AG04449 (cell line): ENCODE data around the gene PARVG.

Experiments used
- CTCF ChIA-PET: fragments of 350-600 bp; formaldehyde crosslinking; extraction: SDS; loops from one replicate; lab custom pipeline; 2021; ENCODE audit warnings: antibody characterized with exemption; lab: Yijun Ruan, JAX
- POLR2A ChIA-PET: fragments of 400-600, 350-600 bp; formaldehyde crosslinking; extraction: SDS; loops from one replicate; lab custom pipeline; 2020; ENCODE audit warnings: antibody characterized with exemption, inconsistent platforms; lab: Yijun Ruan, JAX
- DNase-seq: peaks from one replicate; pipeline ENCODE4 v3.0.0-alpha.2; 2010; ENCODE audit warnings: low read depth, low spot score
- H3K4me3 ChIP-seq: 2 replicates; pipeline ENCODE4 v1.5.1; 2011; ENCODE audit warnings: low read depth, mild to moderate bottlenecking, control low read depth, low read length
- TF ChIP-seq, protein P1 (sequence below): IDR thresholded peaks from one replicate; pipeline ENCODE4 v1.5.1; 2011; ENCODE audit warnings: mild to moderate bottlenecking, moderate library complexity, low read length, control low read depth, inconsistent platforms; ENCODE audit not compliant: insufficient read depth; ENCODE audit errors: missing control alignments

The PARVG gene

DNA sequence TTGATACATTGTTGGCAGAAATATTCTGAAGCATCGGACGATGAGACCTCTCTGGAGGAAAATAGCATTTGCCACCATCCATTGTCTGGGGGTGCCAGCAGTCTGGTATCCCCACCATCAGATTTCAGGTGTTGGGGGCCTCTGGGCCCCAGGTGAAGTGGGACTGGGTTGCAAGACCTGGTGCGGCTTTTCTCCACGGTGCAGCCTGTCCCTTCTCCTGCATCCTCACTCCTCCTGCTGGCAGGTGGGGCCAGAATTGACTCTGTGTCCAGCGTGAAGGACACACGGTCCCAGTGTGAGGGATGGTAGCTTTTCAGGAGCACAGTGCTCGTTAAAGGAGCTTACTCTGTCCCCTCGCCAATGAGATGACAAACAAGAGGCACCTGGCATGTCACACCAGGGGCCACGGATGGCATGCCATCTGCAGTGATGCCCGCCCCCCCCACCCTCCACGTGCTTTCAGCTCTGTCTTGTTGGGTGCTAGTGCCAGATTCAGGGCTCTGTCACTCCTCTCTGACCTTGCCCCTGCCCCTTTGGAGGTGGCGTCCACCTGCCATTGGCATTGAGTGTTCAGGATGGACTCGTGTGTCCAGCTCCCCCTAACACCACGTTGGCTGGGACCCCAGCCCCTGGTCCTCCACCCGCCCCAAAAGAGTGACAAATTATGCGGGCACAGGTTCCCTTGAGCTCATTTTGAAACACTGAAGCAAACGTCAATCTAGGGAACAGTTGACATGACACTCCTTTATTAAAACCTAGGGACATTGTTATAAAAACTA is 62.4 kb downstream of the PARVG start:
- ChIA-PET CTCF (no interaction called here), POLR2A (no interaction called here)
- DNase-seq: no peak
- TF ChIP-seq, protein P1, sequence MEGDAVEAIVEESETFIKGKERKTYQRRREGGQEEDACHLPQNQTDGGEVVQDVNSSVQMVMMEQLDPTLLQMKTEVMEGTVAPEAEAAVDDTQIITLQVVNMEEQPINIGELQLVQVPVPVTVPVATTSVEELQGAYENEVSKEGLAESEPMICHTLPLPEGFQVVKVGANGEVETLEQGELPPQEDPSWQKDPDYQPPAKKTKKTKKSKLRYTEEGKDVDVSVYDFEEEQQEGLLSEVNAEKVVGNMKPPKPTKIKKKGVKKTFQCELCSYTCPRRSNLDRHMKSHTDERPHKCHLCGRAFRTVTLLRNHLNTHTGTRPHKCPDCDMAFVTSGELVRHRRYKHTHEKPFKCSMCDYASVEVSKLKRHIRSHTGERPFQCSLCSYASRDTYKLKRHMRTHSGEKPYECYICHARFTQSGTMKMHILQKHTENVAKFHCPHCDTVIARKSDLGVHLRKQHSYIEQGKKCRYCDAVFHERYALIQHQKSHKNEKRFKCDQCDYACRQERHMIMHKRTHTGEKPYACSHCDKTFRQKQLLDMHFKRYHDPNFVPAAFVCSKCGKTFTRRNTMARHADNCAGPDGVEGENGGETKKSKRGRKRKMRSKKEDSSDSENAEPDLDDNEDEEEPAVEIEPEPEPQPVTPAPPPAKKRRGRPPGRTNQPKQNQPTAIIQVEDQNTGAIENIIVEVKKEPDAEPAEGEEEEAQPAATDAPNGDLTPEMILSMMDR: no peak
- no peak overlapping the region for H3K4me3 ChIP-seq

- TF ChIP-seq, protein P1: no peak
- CTCF ChIA-PET: no interaction called here
- no peak for DNase-seq
- H3K4me3 ChIP-seq: no peak overlapping the region
- POLR2A ChIA-PET: no interaction called here
These were observed 63.0 kb downstream of the PARVG start for GRCh38 chr22:44243761-44244160.

GRCh38 chr22:44244265-44244822 is 63.6 kb downstream of the PARVG start:
- TF ChIP-seq, protein P1: no peak
- CTCF ChIA-PET: no interaction called here
- H3K4me3 ChIP-seq: no peak overlapping the region
- DNase-seq: no peak
- POLR2A ChIA-PET: no interaction called here

GRCh38 chr22:44245438-44245837 is 64.7 kb downstream of the PARVG start:
- DNase-seq: no peak
- no peak overlapping the region for H3K4me3 ChIP-seq
- CTCF ChIA-PET: no interaction called here
- TF ChIP-seq, protein P1: no peak
- POLR2A ChIA-PET: no interaction called here

DNA sequence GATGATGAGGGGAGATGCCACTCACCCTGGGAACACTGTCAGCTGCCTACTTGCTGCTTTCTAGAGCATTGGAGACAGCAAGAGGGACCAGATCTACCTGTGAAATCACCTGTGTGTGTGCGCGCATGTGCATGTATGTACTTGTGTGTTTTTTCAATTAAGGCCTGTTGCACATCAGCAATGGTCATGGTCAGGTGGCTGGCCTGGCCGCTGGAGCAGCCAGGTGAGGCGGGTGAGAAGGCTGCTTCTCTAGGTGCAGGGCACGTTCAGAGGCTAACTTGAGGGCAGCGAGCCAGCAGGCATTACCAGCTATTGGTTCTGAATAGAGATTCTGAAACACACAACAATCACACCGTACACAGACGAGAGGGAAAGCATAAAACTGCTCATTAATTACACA is 65.1 kb downstream of the PARVG start:
- no peak overlapping the region for H3K4me3 ChIP-seq
- ChIA-PET POLR2A (no interaction called here), CTCF (no interaction called here)
- no peak for DNase-seq
- TF ChIP-seq, protein P1: no peak

- CTCF ChIA-PET: no interaction called here
- POLR2A ChIA-PET: no interaction called here
- no peak overlapping the region for H3K4me3 ChIP-seq
- no peak for DNase-seq
- TF ChIP-seq, protein P1: no peak
These were observed 66.0 kb downstream of the PARVG start for GRCh38 chr22:44246615-44247326.
